Measurements from ENCODE around the gene CROCC2.

CROCC2 gene

GRCh38 chr2:240933048-240933965 lies 27.2 kb downstream of the CROCC2 start:
- H3K27ac ChIP-seq (ENCODE audit: low read depth, low read length, severe bottlenecking), result no peak overlapping the region
- WGBS, 2 experiments (ENCODE audit: insufficient coverage in 2 of 2), result 87 to 93% methylated on average over 25 of the region's 30 CpGs
- no peak overlapping the region for H3K4me3 ChIP-seq (ENCODE audit: extremely low read depth, insufficient read depth, low read length, poor library complexity, severe bottlenecking)
- no peaks in the 10 kb centered on the region for H3K9me3 ChIP-seq (ENCODE audit: control insufficient read depth, low read length)
- H3K4me1 ChIP-seq (ENCODE audit: control insufficient read depth, insufficient read depth, low read length, poor library complexity, severe bottlenecking), result no peaks in the 10 kb centered on the region
- H3K36me3 ChIP-seq (ENCODE audit: control insufficient read depth, insufficient read depth, low read length), result no peaks in the 10 kb centered on the region

- Histone ChIP-seq H3K27ac (ENCODE audit: low read depth, low read length, severe bottlenecking) (no peak overlapping the region), H3K4me1 (ENCODE audit: control insufficient read depth, insufficient read depth, low read length, poor library complexity, severe bottlenecking) (no peaks in the 10 kb centered on the region), H3K9me3 (ENCODE audit: control insufficient read depth, low read length) (no peaks in the 10 kb centered on the region), H3K4me3 (ENCODE audit: extremely low read depth, insufficient read depth, low read length, poor library complexity, severe bottlenecking) (no peak overlapping the region), H3K36me3 (ENCODE audit: control insufficient read depth, insufficient read depth, low read length) (no peaks in the 10 kb centered on the region)
- 88 to 89% methylated on average over 8 to 15 of the region's 23 CpGs for WGBS, 2 experiments (ENCODE audit: insufficient coverage in 2 of 2)
Measured at GRCh38 chr2:240933966-240934700, 28.0 kb downstream of the CROCC2 start.

- Histone ChIP-seq H3K9me3 (ENCODE audit: control insufficient read depth, low read length) (no peaks in the 10 kb centered on the region), H3K27ac (ENCODE audit: low read depth, low read length, severe bottlenecking) (no peak overlapping the region), H3K36me3 (ENCODE audit: control insufficient read depth, insufficient read depth, low read length) (no peaks in the 10 kb centered on the region), H3K4me3 (ENCODE audit: extremely low read depth, insufficient read depth, low read length, poor library complexity, severe bottlenecking) (no peak overlapping the region), H3K4me1 (ENCODE audit: control insufficient read depth, insufficient read depth, low read length, poor library complexity, severe bottlenecking) (no peaks in the 10 kb centered on the region)
- WGBS, 2 experiments (ENCODE audit: insufficient coverage in 2 of 2), result 92 to 93% methylated on average over 9 to 12 of the region's 12 CpGs
Measured at GRCh38 chr2:240934701-240935102, 28.6 kb downstream of the CROCC2 start.

GRCh38 chr2:240935103-240935876 lies 29.2 kb downstream of the CROCC2 start:
- H3K27ac ChIP-seq (ENCODE audit: low read depth, low read length, severe bottlenecking), result no peak overlapping the region
- 88 to 92% methylated on average over 24 to 25 of the region's 25 CpGs for WGBS, 2 experiments (ENCODE audit: insufficient coverage in 2 of 2)
- H3K4me1 ChIP-seq (ENCODE audit: control insufficient read depth, insufficient read depth, low read length, poor library complexity, severe bottlenecking), result no peaks in the 10 kb centered on the region
- H3K4me3 ChIP-seq (ENCODE audit: extremely low read depth, insufficient read depth, low read length, poor library complexity, severe bottlenecking), result no peak overlapping the region
- H3K36me3 ChIP-seq (ENCODE audit: control insufficient read depth, insufficient read depth, low read length), result no peaks in the 10 kb centered on the region
- H3K9me3 ChIP-seq (ENCODE audit: control insufficient read depth, low read length), result no peaks in the 10 kb centered on the region

GRCh38 chr2:240936106-240936505 lies 30.0 kb downstream of the CROCC2 start:
- Histone ChIP-seq H3K4me3 (ENCODE audit: extremely low read depth, insufficient read depth, low read length, poor library complexity, severe bottlenecking) (no peak overlapping the region), H3K4me1 (ENCODE audit: control insufficient read depth, insufficient read depth, low read length, poor library complexity, severe bottlenecking) (no peaks in the 10 kb centered on the region), H3K9me3 (ENCODE audit: control insufficient read depth, low read length) (no peaks in the 10 kb centered on the region), H3K27ac (ENCODE audit: low read depth, low read length, severe bottlenecking) (no peak overlapping the region), H3K36me3 (ENCODE audit: control insufficient read depth, insufficient read depth, low read length) (no peaks in the 10 kb centered on the region)
- 81 to 86% methylated on average over 9 of the region's 9 CpGs for WGBS, 2 experiments (ENCODE audit: insufficient coverage in 2 of 2)

GRCh38 chr2:240946046-240946445 lies 39.9 kb downstream of the CROCC2 start:
- Histone ChIP-seq H3K36me3 (ENCODE audit: control insufficient read depth, insufficient read depth, low read length) (no peaks in the 10 kb centered on the region), H3K4me3 (ENCODE audit: extremely low read depth, insufficient read depth, low read length, poor library complexity, severe bottlenecking) (no peak overlapping the region), H3K9me3 (ENCODE audit: control insufficient read depth, low read length) (no peaks in the 10 kb centered on the region), H3K27ac (ENCODE audit: low read depth, low read length, severe bottlenecking) (no peak overlapping the region), H3K4me1 (ENCODE audit: control insufficient read depth, insufficient read depth, low read length, poor library complexity, severe bottlenecking) (no peaks in the 10 kb centered on the region)
- WGBS, 2 experiments (ENCODE audit: insufficient coverage in 2 of 2), result 84 to 95% methylated on average over 7 of the region's 7 CpGs

- no peaks in the 10 kb centered on the region for H3K36me3 ChIP-seq (ENCODE audit: control insufficient read depth, insufficient read depth, low read length)
- 79 to 82% methylated on average over 5 of the region's 5 CpGs for WGBS, 2 experiments (ENCODE audit: insufficient coverage in 2 of 2)
Measured at GRCh38 chr2:240946654-240947053, 40.5 kb downstream of the CROCC2 start.

GRCh38 chr2:240947176-240947575 lies 41.0 kb downstream of the CROCC2 start:
- Histone ChIP-seq H3K4me1 (ENCODE audit: control insufficient read depth, insufficient read depth, low read length, poor library complexity, severe bottlenecking) (no peaks in the 10 kb centered on the region), H3K9me3 (ENCODE audit: control insufficient read depth, low read length) (no peaks in the 10 kb centered on the region), H3K27ac (ENCODE audit: low read depth, low read length, severe bottlenecking) (no peak overlapping the region), H3K4me3 (ENCODE audit: extremely low read depth, insufficient read depth, low read length, poor library complexity, severe bottlenecking) (no peak overlapping the region), H3K36me3 (ENCODE audit: control insufficient read depth, insufficient read depth, low read length) (no peaks in the 10 kb centered on the region)
- 88 to 94% methylated on average over 6 of the region's 6 CpGs for WGBS, 2 experiments (ENCODE audit: insufficient coverage in 2 of 2)

More at GRCh38 chr2:240946654-240947053, 40.5 kb downstream of the CROCC2 start:
- Histone ChIP-seq H3K4me1 (ENCODE audit: control insufficient read depth, insufficient read depth, low read length, poor library complexity, severe bottlenecking) (no peaks in the 10 kb centered on the region), H3K4me3 (ENCODE audit: extremely low read depth, insufficient read depth, low read length, poor library complexity, severe bottlenecking) (no peak overlapping the region), H3K9me3 (ENCODE audit: control insufficient read depth, low read length) (no peaks in the 10 kb centered on the region), H3K27ac (ENCODE audit: low read depth, low read length, severe bottlenecking) (no peak overlapping the region)

GRCh38 chr2:240947607-240948006 lies 41.5 kb downstream of the CROCC2 start:
- Histone ChIP-seq H3K4me3 (ENCODE audit: extremely low read depth, insufficient read depth, low read length, poor library complexity, severe bottlenecking) (no peak overlapping the region), H3K27ac (ENCODE audit: low read depth, low read length, severe bottlenecking) (no peak overlapping the region), H3K9me3 (ENCODE audit: control insufficient read depth, low read length) (no peaks in the 10 kb centered on the region), H3K4me1 (ENCODE audit: control insufficient read depth, insufficient read depth, low read length, poor library complexity, severe bottlenecking) (no peaks in the 10 kb centered on the region), H3K36me3 (ENCODE audit: control insufficient read depth, insufficient read depth, low read length) (no peaks in the 10 kb centered on the region)
- 88 to 90% methylated on average over 5 to 6 of the region's 7 CpGs for WGBS, 2 experiments (ENCODE audit: insufficient coverage in 2 of 2)

- no peak overlapping the region for H3K27ac ChIP-seq (ENCODE audit: low read depth, low read length, severe bottlenecking)
- WGBS, 2 experiments (ENCODE audit: insufficient coverage in 2 of 2), result 92 to 95% methylated on average over 5 to 8 of the region's 8 CpGs
- H3K9me3 ChIP-seq (ENCODE audit: control insufficient read depth, low read length), result no peaks in the 10 kb centered on the region
- H3K4me3 ChIP-seq (ENCODE audit: extremely low read depth, insufficient read depth, low read length, poor library complexity, severe bottlenecking), result no peak overlapping the region
- H3K4me1 ChIP-seq (ENCODE audit: control insufficient read depth, insufficient read depth, low read length, poor library complexity, severe bottlenecking), result no peaks in the 10 kb centered on the region
- H3K36me3 ChIP-seq (ENCODE audit: control insufficient read depth, insufficient read depth, low read length), result no peaks in the 10 kb centered on the region
Measured at GRCh38 chr2:240948086-240948485, 42.0 kb downstream of the CROCC2 start.

Measured in mesodermal cell (in vitro differentiated cells).